ENCODE results near the gene ZNF593. TPM values are rescaled to one million over a fixed set of nuclear protein-coding genes. Genes with fewer than 3 reads are reported as not detected.

Gene ZNF593
- polyA plus RNA-seq, 1 of the 3 experiments (the other 2 are of a cell fraction) = 64.8 TPM

DNA sequence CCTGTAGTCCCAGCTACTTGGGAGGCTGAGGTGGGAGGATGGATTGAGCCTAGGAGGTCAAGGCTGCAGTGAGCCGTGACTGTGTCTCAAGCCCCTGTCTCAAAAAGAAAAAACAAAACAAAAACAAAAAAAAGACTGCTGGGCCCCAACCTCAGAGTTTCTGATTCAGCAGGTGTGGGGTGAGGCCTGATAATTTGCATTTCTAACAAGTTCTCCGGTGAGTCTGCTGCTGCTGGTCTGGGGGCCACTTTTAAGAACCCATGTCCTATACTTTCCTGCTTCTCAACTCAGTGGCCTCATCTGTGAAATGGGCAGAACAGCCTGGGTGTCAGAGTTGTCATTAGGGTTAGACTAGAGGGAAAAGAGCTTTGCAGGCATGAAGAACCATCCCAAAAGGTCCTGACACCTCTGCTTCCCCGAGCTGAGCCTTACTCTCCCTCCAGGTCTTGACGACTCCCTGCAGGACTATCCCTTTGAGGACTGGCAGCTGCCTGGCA, 10.3 kb downstream of the ZNF593 start (continued):
- TF ChIP-seq, protein P1, sequence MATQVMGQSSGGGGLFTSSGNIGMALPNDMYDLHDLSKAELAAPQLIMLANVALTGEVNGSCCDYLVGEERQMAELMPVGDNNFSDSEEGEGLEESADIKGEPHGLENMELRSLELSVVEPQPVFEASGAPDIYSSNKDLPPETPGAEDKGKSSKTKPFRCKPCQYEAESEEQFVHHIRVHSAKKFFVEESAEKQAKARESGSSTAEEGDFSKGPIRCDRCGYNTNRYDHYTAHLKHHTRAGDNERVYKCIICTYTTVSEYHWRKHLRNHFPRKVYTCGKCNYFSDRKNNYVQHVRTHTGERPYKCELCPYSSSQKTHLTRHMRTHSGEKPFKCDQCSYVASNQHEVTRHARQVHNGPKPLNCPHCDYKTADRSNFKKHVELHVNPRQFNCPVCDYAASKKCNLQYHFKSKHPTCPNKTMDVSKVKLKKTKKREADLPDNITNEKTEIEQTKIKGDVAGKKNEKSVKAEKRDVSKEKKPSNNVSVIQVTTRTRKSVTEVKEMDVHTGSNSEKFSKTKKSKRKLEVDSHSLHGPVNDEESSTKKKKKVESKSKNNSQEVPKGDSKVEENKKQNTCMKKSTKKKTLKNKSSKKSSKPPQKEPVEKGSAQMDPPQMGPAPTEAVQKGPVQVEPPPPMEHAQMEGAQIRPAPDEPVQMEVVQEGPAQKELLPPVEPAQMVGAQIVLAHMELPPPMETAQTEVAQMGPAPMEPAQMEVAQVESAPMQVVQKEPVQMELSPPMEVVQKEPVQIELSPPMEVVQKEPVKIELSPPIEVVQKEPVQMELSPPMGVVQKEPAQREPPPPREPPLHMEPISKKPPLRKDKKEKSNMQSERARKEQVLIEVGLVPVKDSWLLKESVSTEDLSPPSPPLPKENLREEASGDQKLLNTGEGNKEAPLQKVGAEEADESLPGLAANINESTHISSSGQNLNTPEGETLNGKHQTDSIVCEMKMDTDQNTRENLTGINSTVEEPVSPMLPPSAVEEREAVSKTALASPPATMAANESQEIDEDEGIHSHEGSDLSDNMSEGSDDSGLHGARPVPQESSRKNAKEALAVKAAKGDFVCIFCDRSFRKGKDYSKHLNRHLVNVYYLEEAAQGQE (IDR thresholded peaks at IDR 0.05; ENCODE audit: low read depth, low read length) = no peak
- TF ChIP-seq FOSL2 (IDR thresholded peaks at IDR 0.05; ENCODE audit: borderline replicate concordance, low read depth) = no peak
- TF ChIP-seq FOXJ3 (CRISPR knock-in tag; IDR thresholded peaks at IDR 0.05) = no peak
- no peak for TF ChIP-seq TEAD4 (IDR thresholded peaks at IDR 0.05; ENCODE audit: borderline replicate concordance, insufficient read depth)
- no peak for TF ChIP-seq GATA2 (CRISPR knock-in tag; IDR thresholded peaks at IDR 0.05)
- TF ChIP-seq SMC3 (IDR thresholded peaks at IDR 0.05; ENCODE audit: low read depth, low read length) = no peak
- TF ChIP-seq, protein P2, sequence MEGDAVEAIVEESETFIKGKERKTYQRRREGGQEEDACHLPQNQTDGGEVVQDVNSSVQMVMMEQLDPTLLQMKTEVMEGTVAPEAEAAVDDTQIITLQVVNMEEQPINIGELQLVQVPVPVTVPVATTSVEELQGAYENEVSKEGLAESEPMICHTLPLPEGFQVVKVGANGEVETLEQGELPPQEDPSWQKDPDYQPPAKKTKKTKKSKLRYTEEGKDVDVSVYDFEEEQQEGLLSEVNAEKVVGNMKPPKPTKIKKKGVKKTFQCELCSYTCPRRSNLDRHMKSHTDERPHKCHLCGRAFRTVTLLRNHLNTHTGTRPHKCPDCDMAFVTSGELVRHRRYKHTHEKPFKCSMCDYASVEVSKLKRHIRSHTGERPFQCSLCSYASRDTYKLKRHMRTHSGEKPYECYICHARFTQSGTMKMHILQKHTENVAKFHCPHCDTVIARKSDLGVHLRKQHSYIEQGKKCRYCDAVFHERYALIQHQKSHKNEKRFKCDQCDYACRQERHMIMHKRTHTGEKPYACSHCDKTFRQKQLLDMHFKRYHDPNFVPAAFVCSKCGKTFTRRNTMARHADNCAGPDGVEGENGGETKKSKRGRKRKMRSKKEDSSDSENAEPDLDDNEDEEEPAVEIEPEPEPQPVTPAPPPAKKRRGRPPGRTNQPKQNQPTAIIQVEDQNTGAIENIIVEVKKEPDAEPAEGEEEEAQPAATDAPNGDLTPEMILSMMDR (IDR thresholded peaks at IDR 0.05) = no peak

DNA sequence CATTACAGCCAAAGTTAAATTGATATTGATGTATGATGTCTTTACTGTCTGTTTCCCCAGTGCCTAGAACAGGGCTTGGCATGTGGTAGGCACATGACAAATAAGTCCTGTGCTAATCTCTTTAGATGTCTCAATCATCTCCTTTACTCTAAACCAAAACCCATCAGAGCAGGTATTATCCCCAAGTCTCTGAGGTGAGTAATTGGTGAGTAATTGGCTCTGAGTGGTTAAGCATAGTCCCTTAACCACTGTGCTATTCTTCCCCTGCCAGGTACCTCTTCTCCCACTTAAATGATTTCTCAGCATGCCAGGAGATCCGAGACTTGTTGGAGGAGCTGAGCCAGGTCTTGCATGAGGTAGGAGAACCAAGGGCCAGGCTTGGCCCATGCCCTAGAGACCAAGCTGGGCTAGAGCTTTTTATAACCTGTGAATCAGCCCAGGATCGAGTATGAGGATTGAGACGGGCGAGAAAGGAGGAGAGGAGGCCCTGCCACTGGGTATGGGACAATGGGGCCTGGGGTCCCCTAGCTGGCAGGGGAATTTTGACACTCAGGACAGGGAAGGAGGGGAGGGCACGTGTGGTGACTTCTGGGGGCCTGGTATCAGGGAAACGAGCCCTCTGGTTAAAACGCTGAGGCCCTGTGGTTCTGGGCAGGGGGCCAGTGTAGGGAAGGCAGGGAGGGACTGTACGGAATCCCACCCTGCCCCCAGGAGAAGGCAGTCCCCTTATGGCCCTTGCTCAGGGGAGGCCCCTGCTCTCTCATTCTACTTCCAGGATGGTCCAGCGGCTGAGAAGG, 12.1 kb downstream of the ZNF593 start:
- Histone ChIP-seq H3K27me3 (ENCODE audit: insufficient read depth) (no peaks in the 10 kb centered on the region), H3K36me3 (replicated peaks in 1 of 2; ENCODE audit: control insufficient read depth in 1 of 2, insufficient read depth in 2 of 2, low read length in 1 of 2) (no peaks in the 10 kb centered on the region), H3K9me2 (no peaks in the 10 kb centered on the region), H3K9me3 (no peaks in the 10 kb centered on the region), H4K20me1 (ENCODE audit: insufficient read depth) (no peaks in the 10 kb centered on the region), H2AFZ (ENCODE audit: low read depth) (no peak overlapping the region), H3K9ac (no peak overlapping the region), H3K79me2 (ENCODE audit: insufficient read depth) (no peaks in the 10 kb centered on the region), H3K27ac (ENCODE audit: low read depth in 2 of 2, low read length in 1 of 2) (no peak overlapping the region), H3K4me3 (ENCODE audit: low read depth in 2 of 2, low read length in 1 of 2) (no peak overlapping the region), H3K4me2 (no peak overlapping the region), H3K4me1 (ENCODE audit: control insufficient read depth in 1 of 2, insufficient read depth in 2 of 2, low read depth in 1 of 2, low read length in 1 of 2) (no peaks in the 10 kb centered on the region; a peak in 1 of 4 replicates), H3F3A (replicated peaks; ENCODE audit: insufficient read depth) (no peaks in the 10 kb centered on the region)
- ChIA-PET POLR2A (no interaction called here), CTCF (interaction anchor here (0.5 to 1.6 kb wide), 3 partner anchors 12 to 52 kb away, joined by 3 to 6 read pairs (median 3); partner anchors contain the start of genes CEP85 and ZNF593)
- no peak for TF ChIP-seq RXRA (IDR thresholded peaks at IDR 0.05; ENCODE audit: borderline replicate concordance, low read depth)
- TF ChIP-seq, protein P3, sequence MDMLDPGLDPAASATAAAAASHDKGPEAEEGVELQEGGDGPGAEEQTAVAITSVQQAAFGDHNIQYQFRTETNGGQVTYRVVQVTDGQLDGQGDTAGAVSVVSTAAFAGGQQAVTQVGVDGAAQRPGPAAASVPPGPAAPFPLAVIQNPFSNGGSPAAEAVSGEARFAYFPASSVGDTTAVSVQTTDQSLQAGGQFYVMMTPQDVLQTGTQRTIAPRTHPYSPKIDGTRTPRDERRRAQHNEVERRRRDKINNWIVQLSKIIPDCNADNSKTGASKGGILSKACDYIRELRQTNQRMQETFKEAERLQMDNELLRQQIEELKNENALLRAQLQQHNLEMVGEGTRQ (IDR thresholded peaks at IDR 0.05; ENCODE audit: borderline replicate concordance, low read depth, low read length) = no peak
- TF ChIP-seq NRF1 (IDR thresholded peaks at IDR 0.05; ENCODE audit: low read depth, low read length) = no peak
- no peak for TF ChIP-seq TCF12 (IDR thresholded peaks at IDR 0.05)
- no peak for DNase-seq
- WGBS (ENCODE audit: low lambda C conversion rate) = 62% methylated on average over 7 of the region's 9 CpGs

Data from SK-N-SH (cell line).